HG03565 (cell line): ENCODE results near the gene TTC5.
"Not testable (repeated sequence)": the region's sequence is repeated elsewhere in the genome, so short reads cannot be mapped to it uniquely, and the experiment has no call there.

Source experiments
- ATAC-seq: cut with Tn5 transposase; IDR thresholded peaks from one replicate; pipeline ENCODE4 v1.9.1; 2021; ENCODE audit warnings: mild to moderate bottlenecking, moderate library complexity; ENCODE audit not compliant: unreplicated experiment

TTC5 gene

DNA sequence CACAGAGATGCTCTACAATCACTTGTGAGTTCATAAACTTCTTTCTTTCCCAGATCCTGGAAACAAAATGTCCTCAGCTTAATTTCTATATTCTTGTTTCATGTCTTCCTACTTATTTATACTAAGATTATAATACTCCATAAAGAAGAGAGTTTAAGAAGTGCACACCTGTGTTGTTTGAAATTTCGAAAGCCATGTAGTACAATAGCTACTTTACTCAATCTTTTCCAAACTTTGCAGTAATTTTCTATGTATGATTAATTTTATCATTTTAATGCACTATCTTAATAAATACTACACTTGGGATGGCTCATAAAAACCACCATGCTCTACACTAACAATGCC, 300 bp upstream of the TTC5 start:
- ATAC-seq = no peak

DNA sequence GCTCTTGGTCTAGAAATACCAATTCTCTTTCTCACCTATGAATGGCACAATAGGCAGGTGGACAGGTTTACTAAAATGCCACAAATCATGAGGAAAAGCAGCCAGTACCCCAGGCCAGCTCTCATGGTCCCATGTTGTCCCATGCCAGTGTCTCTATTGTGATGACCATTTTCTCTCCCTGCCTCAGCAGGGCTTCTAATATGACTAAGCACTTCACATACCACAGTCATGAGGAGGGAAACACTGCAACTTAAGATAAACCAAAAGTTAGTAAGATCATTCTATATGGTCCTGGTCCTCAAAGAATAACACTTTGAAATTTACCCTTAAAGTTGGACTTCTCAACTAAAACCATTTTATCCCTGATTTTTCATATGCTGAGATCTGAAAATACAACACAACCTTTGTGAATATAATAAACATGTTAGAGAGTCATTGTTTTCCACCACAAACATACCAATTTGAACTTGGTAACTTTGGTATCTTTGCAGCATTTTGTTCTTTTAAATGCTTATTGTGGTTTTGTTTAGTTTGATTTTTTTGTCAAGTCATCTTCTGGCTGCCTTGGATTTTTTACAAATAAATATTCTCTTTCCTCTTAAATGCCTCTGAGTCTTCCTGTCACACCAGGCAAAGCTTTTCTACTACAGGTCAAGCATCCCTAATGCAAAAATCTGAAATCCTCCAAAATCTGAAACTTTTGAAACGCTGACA, 3.6 kb downstream of the TTC5 start:
- no peak for ATAC-seq

DNA sequence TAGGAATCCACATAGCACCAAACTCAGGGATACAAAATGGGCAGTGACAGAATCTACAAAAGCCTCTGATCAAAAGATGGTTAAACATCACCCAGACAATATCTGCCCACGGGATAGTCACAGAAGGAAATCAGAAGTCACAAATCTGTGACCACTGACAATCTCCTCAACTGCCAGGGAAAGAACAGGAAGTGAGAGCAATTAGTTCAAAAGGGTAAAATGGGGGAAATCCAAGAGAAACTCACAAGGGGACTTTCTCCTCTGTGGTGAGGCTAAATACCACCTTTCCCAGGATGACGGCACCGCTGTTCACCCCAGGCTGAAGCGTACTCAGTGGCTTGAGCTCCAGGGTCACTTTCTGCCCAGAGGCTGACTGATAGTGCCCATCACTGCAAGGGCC, 10.7 kb downstream of the TTC5 start:
- peak; percentile 85 for ATAC-seq

DNA sequence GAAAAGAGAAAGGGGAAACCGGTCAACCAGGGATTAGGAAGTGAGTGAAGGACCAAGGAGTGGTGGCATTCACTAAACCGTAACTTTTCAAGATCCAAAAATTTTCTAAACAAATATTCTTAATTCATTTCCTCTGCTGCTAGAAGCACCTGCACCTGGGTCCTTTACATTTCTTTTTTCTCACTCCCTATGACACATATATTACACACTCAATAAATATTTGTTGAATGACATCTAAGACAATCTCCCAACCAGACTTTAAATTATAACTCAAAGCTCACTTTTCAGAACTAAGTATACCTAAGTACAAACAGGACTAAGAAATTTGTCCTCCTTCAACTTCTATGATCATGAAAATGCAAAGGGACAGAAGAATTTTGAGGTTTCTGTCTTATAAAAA, 11.1 kb downstream of the TTC5 start:
- no peak for ATAC-seq

DNA sequence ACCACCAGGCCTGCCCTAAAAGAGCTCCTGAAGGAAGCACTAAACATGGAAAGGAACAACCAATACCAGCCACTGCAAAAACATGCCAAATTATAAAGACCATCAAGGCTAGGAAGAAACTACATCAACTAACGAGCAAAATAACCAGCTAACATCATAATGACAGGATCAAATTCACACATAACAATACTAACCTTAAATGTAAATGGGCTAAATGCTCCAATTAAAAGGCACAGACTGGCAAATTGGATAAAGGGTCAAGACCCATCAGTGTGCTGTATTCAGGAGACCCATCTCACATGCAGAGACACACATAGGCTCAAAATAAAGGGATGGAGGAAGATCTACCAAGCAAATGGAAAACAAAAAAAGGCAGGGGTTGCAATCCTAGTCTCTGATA, 23.8 kb downstream of the TTC5 start:
- ATAC-seq = not testable (repeated sequence)

DNA sequence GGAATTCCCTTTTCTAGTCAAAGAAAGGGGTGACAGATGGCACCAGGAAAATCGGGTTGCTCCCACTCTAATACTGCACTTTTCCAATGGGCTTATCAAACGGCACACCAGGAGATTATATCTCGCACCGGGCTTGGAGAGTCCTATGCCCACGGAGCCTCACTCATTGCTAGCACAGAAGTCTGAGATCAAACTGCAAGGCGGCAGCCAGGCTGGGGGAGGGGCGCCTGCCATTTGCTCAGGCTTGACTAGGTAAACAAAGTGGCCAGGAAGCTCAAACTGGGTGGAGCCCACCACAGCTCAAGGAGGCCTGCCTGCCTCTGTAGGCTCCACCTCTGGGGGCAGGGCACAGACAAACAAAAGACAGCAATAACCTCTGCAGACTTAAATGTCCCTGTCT, 25.5 kb downstream of the TTC5 start:
- ATAC-seq = not testable (repeated sequence)

DNA sequence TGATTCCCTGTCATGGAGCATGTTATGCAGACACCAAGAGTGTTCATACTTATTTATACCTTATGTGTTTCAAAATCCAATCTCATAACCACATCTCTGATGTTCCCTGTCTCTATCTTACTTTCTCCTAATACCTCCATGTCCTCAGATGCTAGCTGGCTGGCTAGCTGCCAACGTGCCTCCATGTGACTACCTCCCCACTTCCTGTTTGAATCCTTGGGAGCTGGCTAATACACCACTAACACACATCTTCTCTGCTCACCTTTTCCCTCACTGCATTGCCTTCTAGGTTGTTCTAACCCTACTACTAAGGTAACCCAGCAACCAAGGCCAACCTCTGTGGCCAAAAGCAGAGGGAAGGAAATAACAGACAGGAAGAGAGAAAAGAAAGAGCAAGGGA, 27.3 kb downstream of the TTC5 start:
- no peak for ATAC-seq

DNA sequence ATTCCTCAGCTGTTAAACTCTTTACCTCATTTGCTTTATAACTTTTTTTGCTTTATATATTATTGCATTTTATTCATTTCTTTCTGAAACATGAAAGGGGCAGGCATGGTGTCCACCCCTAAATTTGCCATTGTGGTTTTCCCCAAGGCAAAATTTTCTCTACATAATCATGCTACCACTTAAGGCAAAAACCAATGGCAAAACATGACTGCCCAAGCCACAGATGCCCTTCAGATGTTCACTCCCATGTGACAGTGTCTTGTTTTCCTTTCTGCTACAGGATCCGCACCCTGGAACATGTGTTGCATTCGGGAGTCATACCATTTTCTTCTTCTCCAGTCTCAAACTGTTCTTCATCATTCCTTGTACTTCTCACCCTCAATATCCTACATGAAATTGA, 28.3 kb downstream of the TTC5 start:
- ATAC-seq = no peak

DNA sequence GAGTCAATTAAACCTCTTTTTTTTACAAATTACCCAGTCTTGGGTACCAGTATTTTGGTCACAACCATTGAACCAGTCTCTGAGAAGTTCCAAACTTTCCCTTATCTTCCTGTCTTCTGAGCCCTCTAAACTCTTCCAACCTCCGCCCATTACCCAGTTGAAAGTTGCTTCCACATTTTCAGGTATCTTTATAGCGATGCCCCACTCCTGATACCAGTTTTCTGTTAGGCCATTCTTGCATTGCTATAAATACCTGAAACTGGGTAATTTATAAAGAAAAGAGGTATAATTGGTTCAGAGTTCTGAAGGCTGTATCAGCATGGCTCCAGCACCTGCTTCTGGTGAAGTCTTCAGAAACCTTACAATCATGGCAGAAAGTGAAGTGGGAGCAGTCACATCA, 31.7 kb downstream of the TTC5 start:
- ATAC-seq = no peak

DNA sequence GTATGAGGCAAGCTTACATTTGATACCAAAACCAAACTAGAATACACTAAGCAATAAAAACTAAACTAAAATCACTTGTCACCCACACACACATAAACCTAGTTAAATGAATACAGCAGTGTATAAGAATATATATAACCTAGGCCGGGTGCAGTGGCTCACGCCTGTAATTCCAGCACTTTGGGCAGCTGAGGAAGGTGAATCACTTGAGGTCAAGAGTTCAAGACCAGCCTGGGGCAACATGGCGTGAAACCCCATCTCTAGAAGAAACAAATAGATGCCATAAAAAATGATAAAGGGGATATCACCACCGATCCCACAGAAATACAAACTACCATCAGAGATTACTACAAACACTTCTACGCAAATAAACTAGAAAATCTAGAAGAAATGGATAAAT, 41.4 kb downstream of the TTC5 start:
- ATAC-seq = not testable (repeated sequence)

DNA sequence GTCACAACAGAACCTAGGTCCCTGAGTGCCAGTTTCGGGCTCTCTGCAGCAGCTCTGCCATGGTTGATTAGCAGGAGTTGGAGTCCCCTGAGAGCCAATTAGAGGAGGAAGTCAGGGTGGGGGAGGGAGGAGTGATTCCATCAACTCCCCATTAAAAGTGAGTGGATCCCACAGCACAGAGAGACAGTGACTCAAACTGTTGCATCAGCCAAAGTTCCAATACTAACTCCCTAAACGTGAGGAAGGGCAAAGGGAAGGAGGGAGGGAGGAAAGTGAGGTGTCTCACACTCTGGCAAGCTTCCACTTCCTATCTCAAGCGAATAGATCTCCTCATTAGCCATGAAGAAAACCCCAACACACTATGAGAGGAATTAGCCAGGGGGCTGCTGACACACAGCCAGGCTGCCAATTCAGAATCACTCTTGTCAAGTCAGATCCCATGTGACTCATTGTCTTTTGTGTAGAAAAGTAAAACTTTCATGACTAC, 43.1 kb downstream of the TTC5 start:
- ATAC-seq = no peak

DNA sequence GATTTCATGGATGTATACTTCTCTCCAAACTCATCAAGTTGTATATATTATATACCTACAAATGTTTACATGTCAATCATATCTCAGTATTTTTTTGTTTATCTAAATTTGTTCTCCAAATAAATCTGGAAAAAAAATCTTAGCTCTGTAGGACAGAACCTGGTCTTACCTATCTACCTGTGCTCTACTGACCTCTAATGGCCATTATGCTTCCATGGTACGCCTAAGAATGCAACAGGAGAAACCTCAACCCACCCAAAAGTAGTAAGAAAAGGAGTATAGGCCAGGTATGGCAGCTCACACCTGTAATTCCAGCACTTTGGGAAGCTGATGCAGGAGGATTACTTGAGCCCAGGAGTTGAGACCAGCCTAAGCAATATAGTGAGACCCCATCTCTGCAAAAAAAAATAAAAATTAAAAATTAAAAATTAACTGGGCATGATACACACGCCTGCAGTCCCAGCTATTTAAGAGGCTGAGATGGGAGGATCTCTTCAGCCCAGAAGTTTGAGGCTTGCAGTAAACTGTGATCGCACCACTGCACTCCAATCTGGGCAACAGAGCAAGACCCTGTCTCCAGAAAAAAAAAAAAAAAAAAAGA, 58.0 kb downstream of the TTC5 start:
- ATAC-seq = no peak
